Fibroblast of lung (primary cell): ENCODE data around the gene DRAXIN. TPM values are rescaled to one million over a fixed set of nuclear protein-coding genes. Genes with fewer than 3 reads are reported as not detected.

Experiments
- DNase-seq, 2 donors: peaks; one replicate each; pipeline versions ENCODE4 v3.0.0 to v3.0.0-alpha.2; 2010; ENCODE audit warnings: low read depth in 2 of 2
- H2AFZ ChIP-seq: 2 replicates; pipeline ENCODE4 v1.5.1; 2012; ENCODE audit warnings: low read length, control low read depth, inconsistent platforms
- H3K27ac ChIP-seq: 2 replicates; pipeline ENCODE4 v1.5.1; 2011; ENCODE audit warnings: low read length, control low read depth; ENCODE audit not compliant: insufficient read depth
- H3K27me3 ChIP-seq: 2 replicates; pipeline ENCODE4 v1.5.1; 2011; ENCODE audit warnings: mild to moderate bottlenecking, low read length; ENCODE audit not compliant: control insufficient read depth, insufficient read depth
- H3K36me3 ChIP-seq: 2 replicates; pipeline ENCODE4 v1.5.1; 2011; ENCODE audit warnings: low read length; ENCODE audit not compliant: control insufficient read depth, insufficient read depth
- H3K4me1 ChIP-seq: 2 replicates; pipeline ENCODE4 v1.5.1; 2011; ENCODE audit warnings: low read length; ENCODE audit not compliant: control insufficient read depth, insufficient read depth; ENCODE audit errors: extremely low read depth
- H3K4me2 ChIP-seq: 2 replicates; pipeline ENCODE4 v1.5.1; 2011; ENCODE audit warnings: low read length, control low read depth; ENCODE audit not compliant: insufficient read depth; ENCODE audit errors: extremely low read depth
- H3K4me3 ChIP-seq, 4 experiments: fragments of 200-600 bp in 1 of 4; sonication (generic) in 1 of 4; replicated peaks in 1 of 4; 2 replicates each; pipeline ENCODE4 v1.5.1; 2011 to 2016; ENCODE audit warnings: low read length in 4 of 4, low read depth in 3 of 4, mild to moderate bottlenecking in 3 of 4, control low read depth in 2 of 4, inconsistent platforms in 1 of 4, mixed read lengths in 1 of 4; ENCODE audit not compliant: insufficient read depth in 1 of 4; ENCODE audit errors: control extremely low read depth in 1 of 4
- H3K79me2 ChIP-seq: 2 replicates; pipeline ENCODE4 v1.5.1; 2012; ENCODE audit warnings: mild to moderate bottlenecking, low read length, inconsistent platforms; ENCODE audit not compliant: control insufficient read depth, insufficient read depth
- H3K9ac ChIP-seq: 2 replicates; pipeline ENCODE4 v1.5.1; 2011; ENCODE audit warnings: mild to moderate bottlenecking, low read length, control low read depth; ENCODE audit not compliant: insufficient read depth
- H3K9me3 ChIP-seq: 2 replicates; pipeline ENCODE4 v1.5.1; 2012; ENCODE audit warnings: low read depth, low read length; ENCODE audit not compliant: control insufficient read depth, insufficient read depth
- H4K20me1 ChIP-seq: 2 replicates; pipeline ENCODE4 v1.5.1; 2011; ENCODE audit warnings: low read length; ENCODE audit not compliant: control insufficient read depth, insufficient read depth; ENCODE audit errors: extremely low read depth
- EZH2 ChIP-seq: IDR thresholded peaks from 2 replicates; pipeline ENCODE4 v1.5.1; 2012; ENCODE audit warnings: low read length, control low read depth, mild to moderate bottlenecking; ENCODE audit errors: missing control alignments
- polyA plus RNA-seq, 2 donors: library from polyadenylated mRNA; depleted of rRNA in 1 of 2; stranded (reverse) in 1 of 2; unstranded in 1 of 2; fragments of >200 nt; gene quantifications; 2 replicates each; pipeline ENCODE4 v1.2.1, GENCODE V29; 2011 to 2012; ENCODE audit warnings: missing spikeins in 1 of 2
- total RNA-seq: library from RNA; depleted of rRNA; stranded (reverse); fragments of >200 nt; gene quantifications from 2 replicates; pipeline ENCODE4 v1.2.1, GENCODE V29; 2014
- TF ChIP-seq, protein P1 (sequence below), 2 donors: IDR thresholded peaks in 1 of 2; conservative IDR thresholded peaks in 1 of 2; 1 replicate in 1 of 2; 2 replicates in 1 of 2; pipeline ENCODE4 v1.5.1; 2011 to 2012; ENCODE audit warnings: low read length in 2 of 2, control low read depth in 1 of 2, inconsistent platforms in 1 of 2, low read depth in 1 of 2, mild to moderate bottlenecking in 1 of 2

DRAXIN gene
- total and polyA plus RNA-seq, 2 donors (not counting 1 experiment from before 2014, with no cell fraction given) = 0.03 to 0.50 TPM

DNA sequence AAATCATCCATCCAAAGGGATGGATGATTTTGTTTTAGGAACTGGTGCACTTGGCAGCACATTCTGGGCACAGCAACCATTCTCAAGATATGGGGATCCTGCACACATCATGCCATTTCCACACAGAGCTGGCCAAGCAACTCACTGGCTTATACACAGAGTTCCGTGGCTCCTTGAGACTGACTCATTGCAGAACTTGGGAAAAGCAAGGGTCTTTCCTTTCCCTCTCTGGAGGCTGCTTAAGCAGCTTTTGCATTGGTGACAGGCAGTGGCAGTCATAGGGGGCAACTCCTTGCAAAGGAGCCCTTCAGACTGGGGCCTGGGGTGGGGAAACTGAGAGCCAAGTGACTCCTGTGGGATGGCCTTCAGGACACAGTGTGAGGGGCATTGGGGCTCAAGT is 8.7 kb upstream of the DRAXIN start:
- peak in 1 of 2 donors; percentile 23 for DNase-seq
- no peak for TF ChIP-seq EZH2
- TF ChIP-seq, protein P1, sequence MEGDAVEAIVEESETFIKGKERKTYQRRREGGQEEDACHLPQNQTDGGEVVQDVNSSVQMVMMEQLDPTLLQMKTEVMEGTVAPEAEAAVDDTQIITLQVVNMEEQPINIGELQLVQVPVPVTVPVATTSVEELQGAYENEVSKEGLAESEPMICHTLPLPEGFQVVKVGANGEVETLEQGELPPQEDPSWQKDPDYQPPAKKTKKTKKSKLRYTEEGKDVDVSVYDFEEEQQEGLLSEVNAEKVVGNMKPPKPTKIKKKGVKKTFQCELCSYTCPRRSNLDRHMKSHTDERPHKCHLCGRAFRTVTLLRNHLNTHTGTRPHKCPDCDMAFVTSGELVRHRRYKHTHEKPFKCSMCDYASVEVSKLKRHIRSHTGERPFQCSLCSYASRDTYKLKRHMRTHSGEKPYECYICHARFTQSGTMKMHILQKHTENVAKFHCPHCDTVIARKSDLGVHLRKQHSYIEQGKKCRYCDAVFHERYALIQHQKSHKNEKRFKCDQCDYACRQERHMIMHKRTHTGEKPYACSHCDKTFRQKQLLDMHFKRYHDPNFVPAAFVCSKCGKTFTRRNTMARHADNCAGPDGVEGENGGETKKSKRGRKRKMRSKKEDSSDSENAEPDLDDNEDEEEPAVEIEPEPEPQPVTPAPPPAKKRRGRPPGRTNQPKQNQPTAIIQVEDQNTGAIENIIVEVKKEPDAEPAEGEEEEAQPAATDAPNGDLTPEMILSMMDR (conservative IDR thresholded peaks at IDR 0.05 in 1 of 2, IDR thresholded peaks at IDR 0.05 in 1 of 2; ENCODE audit: low read depth in 1 of 2, low read length in 2 of 2) = no peak
- Histone ChIP-seq H3K27me3 (peaks cover 3% of the 10 kb centered on the region), H2AFZ (no peak overlapping the region), H3K4me2 (no peak overlapping the region), H3K36me3 (no peaks in the 10 kb centered on the region), H3K4me3 (no peak overlapping the region), H3K79me2 (no peaks in the 10 kb centered on the region), H3K27ac (no peak overlapping the region), H4K20me1 (no peaks in the 10 kb centered on the region), H3K4me1 (peaks cover 6% of the 10 kb centered on the region), H3K9ac (no peak overlapping the region), H3K9me3 (no peaks in the 10 kb centered on the region)

DNA sequence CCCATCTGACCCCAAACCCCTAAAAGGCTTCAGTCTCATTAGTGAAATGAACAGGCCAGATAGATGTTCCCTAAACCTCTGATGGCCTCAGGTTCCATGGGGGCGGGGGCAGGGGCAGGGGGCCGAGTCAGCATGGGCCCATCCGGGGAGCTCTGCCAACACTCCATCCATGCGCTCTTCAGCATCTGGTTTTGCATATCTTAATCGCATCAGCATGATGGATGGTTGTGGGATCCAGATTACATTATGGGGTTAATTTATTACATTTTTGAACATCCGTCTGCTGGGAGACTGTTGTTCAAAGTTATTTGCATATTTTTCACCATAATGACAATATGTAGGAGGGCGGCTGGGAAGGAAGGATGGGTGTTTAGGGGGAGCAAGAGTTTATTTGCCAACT is 7.4 kb upstream of the DRAXIN start:
- H2AFZ ChIP-seq = no peak overlapping the region
- no peaks in the 10 kb centered on the region for H4K20me1 ChIP-seq
- H3K36me3 ChIP-seq = no peaks in the 10 kb centered on the region
- no peaks in the 10 kb centered on the region for H3K9me3 ChIP-seq
- no peak overlapping the region for H3K9ac ChIP-seq
- peaks cover 9% of the 10 kb centered on the region for H3K27me3 ChIP-seq
- TF ChIP-seq, protein P1 (conservative IDR thresholded peaks at IDR 0.05 in 1 of 2, IDR thresholded peaks at IDR 0.05 in 1 of 2; ENCODE audit: low read depth in 1 of 2, low read length in 2 of 2) = no peak
- TF ChIP-seq EZH2 = no peak
- no peaks in the 10 kb centered on the region for H3K79me2 ChIP-seq
- H3K4me3 ChIP-seq = no peak overlapping the region
- no peak overlapping the region for H3K4me2 ChIP-seq
- DNase-seq = no peak
- H3K27ac ChIP-seq = no peak overlapping the region
- peaks cover 6% of the 10 kb centered on the region for H3K4me1 ChIP-seq

DNA sequence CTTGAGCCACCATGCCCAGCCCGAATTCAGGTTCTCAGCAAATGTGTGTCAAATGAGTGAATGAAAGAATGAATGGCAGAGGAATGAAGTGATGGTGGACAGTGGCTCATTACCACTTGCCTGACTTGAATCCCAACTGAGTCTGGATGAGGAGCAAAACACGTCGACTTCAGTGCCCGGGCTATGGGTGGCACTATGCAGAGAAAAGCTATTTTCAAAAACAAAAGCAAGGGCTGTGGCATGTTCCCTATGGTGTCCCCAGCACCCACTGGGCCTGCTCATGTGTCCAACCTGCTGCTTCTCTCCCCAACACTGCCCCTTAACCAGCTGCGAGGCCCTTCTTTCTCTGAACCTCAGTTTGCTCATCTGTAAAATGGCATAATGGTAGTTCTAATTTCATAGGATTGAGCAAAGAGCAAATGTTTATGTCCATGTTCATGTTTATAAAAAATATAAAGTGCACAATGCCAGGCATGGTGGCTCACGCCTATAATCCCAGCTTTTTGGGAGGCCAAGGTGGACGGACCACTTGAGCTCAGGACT is 6.2 kb upstream of the DRAXIN start:
- H3K36me3 ChIP-seq = no peaks in the 10 kb centered on the region
- no peak overlapping the region for H3K27ac ChIP-seq
- no peak overlapping the region for H3K4me3 ChIP-seq
- no peaks in the 10 kb centered on the region for H3K9me3 ChIP-seq
- peaks cover 18% of the 10 kb centered on the region for H3K27me3 ChIP-seq
- no peaks in the 10 kb centered on the region for H3K79me2 ChIP-seq
- no peak overlapping the region for H3K4me2 ChIP-seq
- H4K20me1 ChIP-seq = no peaks in the 10 kb centered on the region
- H3K9ac ChIP-seq = no peak overlapping the region
- TF ChIP-seq, protein P1 (conservative IDR thresholded peaks at IDR 0.05 in 1 of 2, IDR thresholded peaks at IDR 0.05 in 1 of 2; ENCODE audit: low read depth in 1 of 2, low read length in 2 of 2) = no peak
- TF ChIP-seq EZH2 = no peak
- peaks cover 5% of the 10 kb centered on the region for H3K4me1 ChIP-seq
- H2AFZ ChIP-seq = no peak overlapping the region
- DNase-seq = no peak
